ENCODE data around the gene HOXC9. TPM values are rescaled to one million over a fixed set of nuclear protein-coding genes. Genes with fewer than 3 reads are reported as not detected.

Gene HOXC9
- total RNA-seq, 4 donors from 2014 or later: 1.5 to 7.8 (median 1.7) TPM; not detected in 1

DNA sequence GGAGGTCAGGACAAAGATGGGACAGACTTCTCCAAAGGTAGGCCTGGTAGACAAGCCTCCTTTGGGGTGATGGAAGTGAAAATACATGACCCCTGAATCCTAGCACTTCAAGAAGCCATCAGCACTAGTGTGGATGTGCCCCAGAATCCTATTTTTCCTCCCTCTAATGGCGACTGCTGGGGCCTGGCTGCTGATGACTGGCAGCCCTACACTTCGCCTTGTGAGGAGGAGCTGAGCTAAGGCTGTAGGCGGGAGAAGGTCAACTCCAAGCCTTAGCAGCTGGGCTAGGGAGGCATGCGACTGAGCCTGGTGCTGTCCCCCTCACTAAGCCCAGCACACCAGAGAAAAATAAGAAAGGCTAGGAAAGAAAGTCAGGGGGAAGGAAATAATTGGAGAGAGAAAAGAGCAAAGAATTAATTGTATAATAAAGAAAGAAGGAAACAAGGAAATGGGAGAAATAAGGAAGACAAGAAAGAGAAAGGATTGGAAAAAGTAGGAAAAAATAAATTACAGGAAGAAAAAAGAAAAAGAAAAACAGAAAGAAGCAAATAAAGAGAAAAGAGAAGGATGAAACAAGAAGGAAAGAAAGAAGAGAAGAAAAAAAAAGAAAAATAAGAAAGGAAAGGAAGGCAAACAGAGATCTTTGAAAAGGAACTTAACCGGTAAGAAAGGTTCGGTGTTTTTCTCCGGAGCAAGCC, 19.7 kb upstream of the HOXC9 start:
- no peaks in the 10 kb centered on the region for H3K9me3 ChIP-seq
- no peak for DNase-seq
- peaks cover 21 to 68% of the 10 kb centered on the region in 2 donors for H3K27me3 ChIP-seq
- peaks cover 0 to 2% of the 10 kb centered on the region in 2 donors for H3K4me1 ChIP-seq
- no peak overlapping the region for H3K27ac ChIP-seq
- no peak overlapping the region for H3K4me3 ChIP-seq
- H3K36me3 ChIP-seq: no peaks in the 10 kb centered on the region
- TF ChIP-seq, protein P1, sequence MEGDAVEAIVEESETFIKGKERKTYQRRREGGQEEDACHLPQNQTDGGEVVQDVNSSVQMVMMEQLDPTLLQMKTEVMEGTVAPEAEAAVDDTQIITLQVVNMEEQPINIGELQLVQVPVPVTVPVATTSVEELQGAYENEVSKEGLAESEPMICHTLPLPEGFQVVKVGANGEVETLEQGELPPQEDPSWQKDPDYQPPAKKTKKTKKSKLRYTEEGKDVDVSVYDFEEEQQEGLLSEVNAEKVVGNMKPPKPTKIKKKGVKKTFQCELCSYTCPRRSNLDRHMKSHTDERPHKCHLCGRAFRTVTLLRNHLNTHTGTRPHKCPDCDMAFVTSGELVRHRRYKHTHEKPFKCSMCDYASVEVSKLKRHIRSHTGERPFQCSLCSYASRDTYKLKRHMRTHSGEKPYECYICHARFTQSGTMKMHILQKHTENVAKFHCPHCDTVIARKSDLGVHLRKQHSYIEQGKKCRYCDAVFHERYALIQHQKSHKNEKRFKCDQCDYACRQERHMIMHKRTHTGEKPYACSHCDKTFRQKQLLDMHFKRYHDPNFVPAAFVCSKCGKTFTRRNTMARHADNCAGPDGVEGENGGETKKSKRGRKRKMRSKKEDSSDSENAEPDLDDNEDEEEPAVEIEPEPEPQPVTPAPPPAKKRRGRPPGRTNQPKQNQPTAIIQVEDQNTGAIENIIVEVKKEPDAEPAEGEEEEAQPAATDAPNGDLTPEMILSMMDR (IDR thresholded peaks at IDR 0.05): no peak
- no peak for TF ChIP-seq POLR2A (IDR thresholded peaks at IDR 0.05)
- intact Hi-C loops (cut with DNase I; ENCODE audit: low total_unique reads): no loop called here

- no peak for TF ChIP-seq POLR2A (IDR thresholded peaks at IDR 0.05)
- TF ChIP-seq, protein P1 (IDR thresholded peaks at IDR 0.05): no peak
- no peaks in the 10 kb centered on the region for H3K9me3 ChIP-seq
- H3K27ac ChIP-seq: no peak overlapping the region
- intact Hi-C loops (cut with DNase I; ENCODE audit: low total_unique reads): no loop called here
- H3K27me3 ChIP-seq: peaks cover 22 to 68% of the 10 kb centered on the region in 2 donors
- peaks cover 0 to 9% of the 10 kb centered on the region in 2 donors for H3K4me1 ChIP-seq
- DNase-seq: no peak
- no peaks in the 10 kb centered on the region for H3K36me3 ChIP-seq
- no peak overlapping the region for H3K4me3 ChIP-seq
These were observed 19.0 kb upstream of the HOXC9 start for GRCh38 chr12:53980802-53981496.

GRCh38 chr12:53981634-53982565, 18.1 kb upstream of the HOXC9 start:
- Histone ChIP-seq H3K4me3 (no peak overlapping the region), H3K27me3 (peaks cover 17 to 68% of the 10 kb centered on the region in 2 donors), H3K27ac (no peak overlapping the region), H3K4me1 (peaks cover 0 to 10% of the 10 kb centered on the region in 2 donors), H3K9me3 (no peaks in the 10 kb centered on the region), H3K36me3 (no peaks in the 10 kb centered on the region)
- TF ChIP-seq, protein P1 (IDR thresholded peaks at IDR 0.05): no peak
- TF ChIP-seq POLR2A (IDR thresholded peaks at IDR 0.05): no peak
- DNase-seq: no peak
- intact Hi-C loops (cut with DNase I; ENCODE audit: low total_unique reads): no loop called here

DNA sequence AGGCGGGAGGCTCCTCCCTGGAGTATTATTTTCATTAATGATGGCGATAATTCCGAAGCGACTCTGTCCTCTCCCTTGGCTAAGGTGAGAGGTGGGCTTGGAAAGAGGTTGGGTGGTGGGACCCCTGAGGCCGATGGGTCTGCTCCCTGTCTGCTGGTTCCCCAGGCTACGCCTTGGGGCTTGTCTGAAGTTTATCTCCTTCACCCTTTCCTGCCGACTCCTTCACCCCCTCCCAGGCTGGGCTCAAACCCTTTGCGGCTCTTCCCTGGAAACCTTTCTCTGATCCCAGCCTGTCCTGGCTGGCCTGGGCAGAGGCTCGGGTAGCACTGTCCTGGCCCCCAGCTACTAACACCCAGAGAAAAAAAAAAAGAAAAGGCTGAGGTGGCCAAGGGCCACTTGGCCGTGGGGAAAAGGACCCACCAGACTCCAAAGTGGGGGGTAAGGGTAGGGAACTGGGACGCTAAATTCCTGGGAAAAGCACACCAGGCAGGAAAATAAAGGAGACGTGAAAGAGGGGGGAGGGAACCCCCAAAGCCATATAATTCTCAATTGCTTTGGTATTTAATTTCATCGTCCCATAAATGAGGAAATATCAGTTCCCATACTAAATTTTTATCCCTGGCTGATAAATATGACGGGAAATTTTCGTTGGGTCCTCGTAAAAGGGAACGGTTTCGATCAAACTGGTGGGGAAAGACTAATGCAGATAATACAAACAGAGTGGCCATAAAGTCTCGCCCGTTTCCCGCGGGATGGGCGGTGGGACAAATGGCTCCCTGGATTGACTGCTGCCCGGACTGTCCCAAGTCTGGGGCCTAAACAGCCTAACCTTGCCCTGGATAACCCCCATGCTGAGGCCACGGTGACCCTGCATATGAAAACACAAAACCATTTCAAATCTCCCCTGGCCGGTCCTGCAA, 17.1 kb upstream of the HOXC9 start:
- Histone ChIP-seq H3K4me1 (peaks cover 0 to 10% of the 10 kb centered on the region in 2 donors), H3K27ac (no peak overlapping the region), H3K36me3 (no peaks in the 10 kb centered on the region), H3K4me3 (no peak overlapping the region), H3K9me3 (no peaks in the 10 kb centered on the region), H3K27me3 (peaks cover 10 to 68% of the 10 kb centered on the region in 2 donors)
- no peak for TF ChIP-seq POLR2A (IDR thresholded peaks at IDR 0.05)
- TF ChIP-seq, protein P1 (IDR thresholded peaks at IDR 0.05): no peak
- DNase-seq: no peak
- intact Hi-C loops (cut with DNase I; ENCODE audit: low total_unique reads): no loop called here
